Activated naive CD4-positive, alpha-beta T cell treated with anti-CD3 and anti-CD28 coated beads, Interleukin-2, amount 50 U/mL, for 72 hours (primary cell): Measurements from ENCODE around the gene SNTG2. TPM values are rescaled to one million over a fixed set of nuclear protein-coding genes. Genes with fewer than 3 reads are reported as not detected.
"Not testable (repeated sequence)": the region's sequence is repeated elsewhere in the genome, so short reads cannot be mapped to it uniquely, and the experiment has no call there.

Source experiments
- ATAC-seq, 2 donors: fragments of 150-1000 bp; cut with Tn5 transposase; 2 replicates each; pipeline ENCODE4 v1.10.0; 2021; ENCODE audit warnings: mild to moderate bottlenecking in 2 of 2, moderate library complexity in 2 of 2
- DNase-seq, 2 donors: peaks; one replicate each; pipeline ENCODE4 v3.0.0; 2021 to 2022; ENCODE audit warnings: low spot score in 2 of 2
- H3K27ac Mint-ChIP-seq, 2 donors: one replicate each; pipeline ENCODE4 v1.8.0; 2022; ENCODE audit warnings: mild to moderate bottlenecking in 2 of 2, mixed read lengths in 2 of 2
- H3K36me3 Mint-ChIP-seq, 2 donors: one replicate each; pipeline ENCODE4 v1.8.0; 2022; ENCODE audit warnings: mixed read lengths in 2 of 2
- H3K9me3 Mint-ChIP-seq, 2 donors: one replicate each; pipeline ENCODE4 v1.8.0; 2022; ENCODE audit warnings: mixed read lengths in 2 of 2
- total RNA-seq, 2 donors: library from RNA; stranded (reverse); gene quantifications; one replicate each; pipeline ENCODE4 v1.2.3, GENCODE V29; 2022

The SNTG2 gene
- total RNA-seq, 2 donors from 2014 or later: 0.27 to 2.6 TPM

DNA sequence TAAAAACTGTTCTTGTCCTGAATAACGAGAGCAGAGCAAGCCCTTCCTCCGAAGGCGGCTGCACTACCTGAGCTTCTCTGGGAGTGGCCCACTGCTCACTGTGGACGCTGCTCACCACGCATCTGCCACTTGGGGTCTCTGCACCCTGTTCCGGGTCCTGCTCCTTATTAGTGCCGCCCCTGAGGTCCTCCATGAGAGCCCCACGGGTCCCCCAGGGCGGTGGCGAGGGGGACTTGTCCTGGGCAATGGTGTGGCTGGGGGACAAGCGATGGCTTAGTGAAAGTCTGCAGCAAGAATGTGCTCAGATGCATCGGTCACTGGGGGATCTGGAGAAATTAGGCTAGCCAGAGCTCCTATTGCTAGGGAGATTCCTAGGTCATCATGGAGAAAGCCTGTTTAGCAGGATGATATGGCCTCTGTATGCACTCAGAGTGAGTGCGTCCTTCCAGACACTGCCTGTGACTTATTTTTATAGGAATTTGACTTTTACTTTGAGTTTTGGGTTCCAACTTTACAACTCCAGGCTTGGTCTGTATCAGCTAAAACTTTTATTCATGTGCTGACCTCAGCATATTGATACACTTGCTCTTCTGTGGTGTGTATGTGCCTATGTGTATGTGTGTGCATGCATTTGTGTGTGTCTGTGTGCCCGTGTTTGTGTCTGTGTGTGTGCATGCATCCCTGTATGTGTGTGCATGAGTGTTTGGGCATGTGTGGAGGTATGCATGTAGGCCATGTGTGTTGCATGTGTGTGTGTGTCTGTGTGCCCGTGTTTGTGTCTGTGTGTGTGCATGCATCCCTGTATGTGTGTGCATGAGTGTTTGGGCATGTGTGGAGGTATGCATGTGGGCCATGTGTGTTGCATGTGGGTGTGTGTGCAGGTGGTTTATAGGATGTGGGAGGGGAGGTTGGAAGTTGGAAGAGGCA, 129.5 kb downstream of the SNTG2 start:
- Mint-ChIP-seq H3K36me3 (no peaks in the 10 kb centered on the region), H3K9me3 (no peaks in the 10 kb centered on the region), H3K27ac (no peak overlapping the region)
- ATAC-seq (no peak), DNase-seq (no peak)

DNA sequence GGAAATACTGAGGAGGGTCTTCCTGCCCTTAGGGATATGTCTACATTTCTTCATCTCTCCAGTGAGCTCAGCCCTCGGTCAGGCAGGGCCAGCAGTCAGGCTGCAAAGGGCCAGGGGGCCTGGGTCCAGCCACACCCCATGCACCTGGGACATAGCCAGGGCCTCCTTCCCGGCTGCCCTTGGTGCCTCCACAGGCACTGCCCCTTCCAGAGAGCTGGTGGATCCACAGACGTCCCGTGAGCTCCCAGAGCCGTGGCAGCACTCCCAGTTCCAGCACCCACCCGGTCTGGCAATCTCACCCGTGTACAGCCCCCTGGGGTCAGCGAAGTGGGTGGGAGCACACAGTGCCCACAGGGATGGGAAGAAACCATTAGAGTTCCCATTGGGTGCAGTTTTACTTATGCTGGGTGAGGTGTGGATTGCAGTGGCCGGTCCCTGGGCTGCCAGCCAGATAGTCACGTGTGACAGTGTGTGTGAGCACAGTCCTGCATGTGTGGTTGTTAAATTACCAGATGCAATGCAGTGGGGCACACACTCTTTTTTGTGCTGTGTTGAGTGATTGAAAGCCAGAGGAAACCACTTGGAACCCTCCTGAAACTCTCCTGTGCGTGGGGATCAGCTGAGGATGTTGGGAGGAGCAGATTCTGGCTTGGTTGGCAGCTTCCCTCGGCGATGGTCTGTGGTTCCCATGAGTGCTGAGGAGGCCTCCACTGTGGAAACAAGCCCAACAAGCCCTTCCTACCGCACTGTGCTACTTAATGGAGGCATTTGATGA, 131.0 kb downstream of the SNTG2 start:
- DNase-seq (no peak), ATAC-seq (no peak)
- no peaks in the 10 kb centered on the region for H3K9me3 Mint-ChIP-seq
- H3K36me3 Mint-ChIP-seq: no peaks in the 10 kb centered on the region
- peak overlapping the region in 1 of 2 donors; percentile 48 for H3K27ac Mint-ChIP-seq

DNA sequence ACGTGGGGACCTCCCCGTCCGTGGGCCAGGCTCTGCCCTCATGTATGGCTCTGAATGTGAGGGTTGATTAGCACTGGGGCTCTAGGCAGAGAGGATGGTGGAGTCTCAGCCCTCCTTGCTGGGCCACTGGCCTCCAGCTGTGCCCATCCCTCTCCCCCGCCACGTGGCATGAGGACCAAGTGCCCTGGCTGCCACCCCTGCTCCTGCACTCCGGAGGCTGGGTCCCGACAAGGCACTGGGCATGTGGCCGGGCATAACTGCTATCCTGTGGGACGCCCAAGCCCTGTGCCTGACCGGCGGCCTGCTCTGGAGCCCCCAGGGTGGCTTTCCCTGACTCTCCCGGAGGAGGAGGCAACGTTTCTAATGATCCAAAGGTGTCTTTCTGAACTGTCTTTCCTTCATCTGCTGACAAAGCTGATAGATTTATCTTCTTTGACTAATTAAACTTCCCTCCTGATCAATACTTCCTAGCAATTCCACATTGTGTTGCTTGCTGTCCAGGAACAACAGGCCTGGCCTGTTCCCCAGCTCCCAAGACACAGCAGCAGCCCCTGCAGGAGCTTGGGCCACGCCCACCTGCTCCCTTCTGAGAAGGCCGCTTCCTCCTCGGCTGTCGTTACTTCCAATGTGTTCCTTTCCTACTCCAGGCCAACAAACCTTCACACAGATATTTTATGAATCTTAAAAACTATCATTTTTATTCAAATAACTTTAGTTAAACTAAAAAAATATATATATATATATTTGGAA, 132.0 kb downstream of the SNTG2 start:
- H3K36me3 Mint-ChIP-seq: no peaks in the 10 kb centered on the region
- no peaks in the 10 kb centered on the region for H3K9me3 Mint-ChIP-seq
- DNase-seq (no peak), ATAC-seq (no peak)
- peak overlapping the region in 1 of 2 donors; percentile 89 for H3K27ac Mint-ChIP-seq

DNA sequence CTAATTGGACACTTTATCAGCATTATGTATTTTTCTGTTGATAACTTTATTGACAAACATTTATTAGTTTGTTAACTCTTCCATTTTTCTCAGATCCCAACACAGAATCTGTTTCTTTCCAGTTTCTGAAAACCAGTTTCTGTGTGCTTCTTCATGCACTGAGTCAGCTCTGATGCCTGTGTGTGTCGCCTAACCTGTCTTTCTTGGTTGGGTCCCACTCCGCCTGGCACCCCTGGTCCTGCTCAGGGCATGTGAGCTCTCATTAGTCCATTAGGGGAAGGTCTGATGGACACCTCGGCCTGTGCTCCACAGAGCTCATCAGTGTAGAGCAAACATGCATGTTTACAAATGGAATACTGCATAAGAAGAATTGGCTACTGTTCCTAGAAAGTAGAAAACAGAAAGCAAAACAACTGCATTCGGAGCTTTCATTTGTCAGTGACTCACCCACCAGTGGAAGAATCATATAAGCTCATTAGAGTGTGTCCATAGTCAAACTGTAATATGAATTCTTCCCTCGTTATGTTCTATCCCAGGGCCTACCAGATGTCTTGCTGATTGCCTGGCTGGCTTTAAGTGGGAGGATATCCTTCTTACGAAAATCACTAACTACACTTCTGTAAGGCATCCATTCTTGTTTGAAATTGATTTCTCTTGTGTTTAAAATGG, 137.7 kb downstream of the SNTG2 start:
- no peak for ATAC-seq
- H3K9me3 Mint-ChIP-seq: peaks cover 0 to 5% of the 10 kb centered on the region in 2 donors
- peaks cover 0 to 5% of the 10 kb centered on the region in 2 donors for H3K36me3 Mint-ChIP-seq
- H3K27ac Mint-ChIP-seq: no peak overlapping the region
- DNase-seq: no peak

DNA sequence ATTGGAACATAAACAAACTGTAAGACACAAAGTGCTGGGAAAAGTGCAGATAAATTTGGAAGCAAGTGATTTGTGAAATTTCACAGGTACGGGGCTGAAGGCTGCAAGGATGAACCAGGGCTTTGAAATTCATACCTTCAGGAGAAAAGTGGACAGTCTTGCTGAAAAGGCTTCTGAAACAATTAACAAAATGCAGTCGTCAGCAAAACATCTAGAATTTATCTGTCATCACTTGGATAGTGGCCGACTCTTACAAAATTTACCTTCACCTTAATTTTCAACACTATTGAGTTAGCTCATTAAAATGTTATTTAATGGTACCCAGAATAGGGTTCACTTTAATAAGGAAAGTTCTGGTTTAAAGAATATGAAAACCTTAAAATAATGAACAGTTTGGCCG, 138.3 kb downstream of the SNTG2 start:
- Mint-ChIP-seq H3K9me3 (peaks cover 0 to 5% of the 10 kb centered on the region in 2 donors), H3K36me3 (peaks cover 0 to 5% of the 10 kb centered on the region in 2 donors), H3K27ac (no peak overlapping the region)
- ATAC-seq (no peak), DNase-seq (no peak)

DNA sequence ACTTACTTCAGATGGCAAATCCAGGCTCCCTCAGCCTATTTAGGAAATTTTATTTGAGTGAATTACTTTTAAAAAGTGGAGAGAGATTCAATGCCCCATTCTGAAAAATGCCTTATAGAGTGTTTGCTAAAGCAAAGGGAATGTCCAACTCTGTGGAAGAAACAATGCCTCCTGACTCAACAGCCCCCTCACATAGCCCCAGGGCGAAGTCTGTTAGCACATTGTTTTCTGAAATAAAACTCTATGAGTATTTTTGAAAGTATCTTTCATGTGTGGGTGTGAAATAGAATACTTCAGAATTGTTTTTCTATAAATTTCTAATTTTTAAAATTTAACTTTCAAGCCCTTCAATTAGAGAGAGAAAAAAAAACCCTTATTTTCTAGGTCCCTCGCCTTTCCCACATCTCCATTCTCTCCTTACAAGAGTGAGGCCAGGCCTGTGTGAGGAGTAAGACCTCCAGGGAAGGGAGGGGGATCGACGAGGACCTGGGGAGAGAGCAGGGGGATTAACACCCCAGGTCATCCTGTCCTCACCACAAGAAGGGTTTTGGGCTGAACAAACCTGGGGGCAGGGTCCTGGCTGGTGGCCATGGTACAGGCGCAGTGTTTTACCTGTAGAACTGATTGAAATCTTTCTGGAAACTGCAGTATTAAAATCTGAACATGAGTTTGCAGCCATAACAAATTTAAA, 141.4 kb downstream of the SNTG2 start:
- no peak overlapping the region for H3K27ac Mint-ChIP-seq
- peaks cover 0 to 5% of the 10 kb centered on the region in 2 donors for H3K9me3 Mint-ChIP-seq
- ATAC-seq (no peak), DNase-seq (no peak)
- H3K36me3 Mint-ChIP-seq: peaks cover 0 to 5% of the 10 kb centered on the region in 2 donors

DNA sequence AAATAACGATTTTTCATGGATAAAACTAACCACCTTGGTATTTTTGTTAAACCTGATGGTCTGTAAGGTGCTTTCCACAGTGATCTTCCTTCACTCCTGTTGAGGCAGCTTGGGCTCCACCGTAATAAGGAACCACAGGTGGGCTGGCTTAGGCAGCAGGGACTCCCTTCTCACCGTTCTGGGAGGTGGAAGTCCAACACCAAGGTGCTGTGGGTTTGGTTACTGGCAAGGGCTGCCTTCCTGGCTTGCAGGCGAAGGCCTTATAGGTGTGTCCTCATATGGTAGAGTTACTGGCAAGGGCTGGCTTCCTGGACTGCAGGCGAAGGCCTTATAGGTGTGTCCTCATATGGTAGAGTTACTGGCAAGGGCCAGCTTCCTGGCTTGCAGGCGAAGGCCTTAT, 143.0 kb downstream of the SNTG2 start:
- not testable (repeated sequence) for ATAC-seq, H3K36me3 Mint-ChIP-seq, DNase-seq, H3K9me3 Mint-ChIP-seq, H3K27ac Mint-ChIP-seq

DNA sequence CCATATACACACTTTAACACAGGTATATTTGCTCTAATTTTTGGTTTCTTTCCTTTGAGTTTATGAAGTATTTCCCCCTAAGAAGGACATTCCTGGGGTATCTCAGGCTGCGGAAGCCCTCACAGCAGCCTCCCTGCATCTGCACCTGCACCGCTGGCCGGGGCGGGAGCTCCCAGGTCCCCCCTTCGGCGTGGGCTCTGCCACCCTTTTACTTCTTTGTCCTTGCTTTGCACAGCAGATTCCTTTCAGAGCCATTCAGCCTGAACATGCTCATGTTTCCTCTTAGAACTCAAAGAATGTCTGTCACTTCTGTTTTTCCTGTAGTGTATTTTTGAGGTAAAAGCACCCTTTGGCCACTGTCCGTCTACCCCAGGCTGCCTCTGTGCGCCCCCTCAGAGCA, 146.5 kb downstream of the SNTG2 start:
- Mint-ChIP-seq H3K36me3 (no peaks in the 10 kb centered on the region), H3K9me3 (no peaks in the 10 kb centered on the region), H3K27ac (no peak overlapping the region)
- DNase-seq (no peak), ATAC-seq (no peak)

DNA sequence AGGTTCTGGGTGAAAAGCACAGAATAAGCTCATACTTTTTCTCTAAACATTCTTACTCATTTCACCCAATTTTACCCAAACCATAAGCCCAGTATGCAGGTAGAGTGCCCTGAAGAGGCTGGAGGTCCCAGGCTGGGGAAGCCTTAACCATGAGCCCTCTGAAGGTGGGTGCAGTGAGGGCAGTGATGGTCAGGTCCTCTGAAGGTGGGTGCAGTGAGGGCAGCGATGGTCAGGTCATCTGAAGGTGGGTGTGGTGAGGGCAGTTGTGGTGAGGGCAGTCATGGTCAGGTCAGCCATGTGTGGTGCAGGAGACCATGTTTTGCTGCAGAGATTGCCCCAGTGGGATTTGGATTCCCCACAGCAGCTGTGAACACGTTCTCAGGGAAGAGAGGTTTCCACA, 148.8 kb downstream of the SNTG2 start:
- Mint-ChIP-seq H3K27ac (no peak overlapping the region), H3K9me3 (no peaks in the 10 kb centered on the region)
- no peak for ATAC-seq

DNA sequence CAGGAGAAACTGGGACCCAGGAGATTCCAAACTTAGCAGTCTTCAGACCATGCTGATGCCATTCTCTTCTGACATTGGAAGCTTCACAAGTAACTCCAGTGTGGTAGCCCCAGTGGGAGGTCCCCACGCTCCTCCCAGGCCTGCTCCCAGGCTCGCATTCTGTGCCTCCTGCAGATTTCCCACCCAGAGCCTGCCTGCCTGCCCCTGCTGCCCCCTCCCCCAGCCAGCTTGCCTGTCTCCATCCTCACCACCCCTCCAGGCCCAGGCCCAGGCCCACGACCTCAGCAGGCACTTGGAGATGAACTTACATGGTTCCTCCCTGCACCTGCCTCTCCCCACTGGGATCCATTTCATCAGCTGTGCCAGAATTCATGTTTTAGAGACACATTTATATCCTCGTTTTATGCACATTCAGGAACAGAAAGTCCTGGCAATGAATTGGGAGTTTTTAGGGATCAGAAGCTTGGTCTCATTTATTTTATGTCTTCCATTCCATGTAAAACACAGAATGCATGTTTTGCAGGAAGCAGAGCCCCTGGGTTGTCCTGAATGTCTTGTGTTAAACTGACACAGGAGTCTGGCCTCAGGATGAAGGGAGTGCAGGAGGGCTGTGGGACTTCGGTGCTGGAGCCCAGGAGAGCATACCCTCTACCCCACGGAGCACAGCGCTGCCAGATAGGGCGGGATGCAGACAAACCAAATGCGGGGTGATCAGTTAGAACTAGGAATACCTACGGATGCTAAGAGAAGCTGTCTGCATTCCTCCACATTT, 150.5 kb downstream of the SNTG2 start:
- ATAC-seq (no peak), DNase-seq (no peak)
- no peaks in the 10 kb centered on the region for H3K36me3 Mint-ChIP-seq
- H3K27ac Mint-ChIP-seq: peak overlapping the region in 1 of 2 donors; percentile 14
- H3K9me3 Mint-ChIP-seq: no peaks in the 10 kb centered on the region

More for the DNA sequence above, 148.8 kb downstream of the SNTG2 start:
- DNase-seq: no peak
- H3K36me3 Mint-ChIP-seq: no peaks in the 10 kb centered on the region

DNA sequence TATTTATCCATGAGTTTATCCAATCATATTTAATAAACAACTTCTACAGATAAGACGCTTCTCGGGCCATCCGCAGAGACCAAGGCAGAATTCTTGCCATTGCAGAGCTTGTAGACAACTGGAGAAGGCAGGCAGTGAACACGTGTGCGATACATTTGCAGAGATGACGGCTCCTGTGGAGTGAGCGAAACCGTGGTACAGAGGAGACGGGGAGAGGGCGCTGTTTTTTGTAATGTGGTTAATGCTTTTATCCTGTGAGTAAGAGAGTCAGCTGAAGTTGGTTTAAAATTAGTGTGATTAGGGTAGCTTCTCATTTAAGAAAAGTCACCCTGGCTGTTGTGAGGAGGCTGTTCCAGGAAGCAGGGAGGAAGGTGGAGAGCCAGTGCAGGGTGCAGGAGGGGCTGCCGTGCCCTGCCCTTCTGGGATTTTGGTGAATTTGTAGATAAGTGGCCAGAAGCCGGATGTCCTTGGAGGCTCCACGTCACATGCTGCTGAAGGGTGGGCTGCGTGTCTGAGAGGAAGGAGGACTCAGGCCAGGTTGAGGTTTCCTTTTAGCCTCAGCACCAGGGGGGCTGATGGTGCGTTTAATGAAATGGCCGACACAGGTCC, 151.4 kb downstream of the SNTG2 start:
- ATAC-seq (peak in 1 of 2 donors; percentile 68), DNase-seq (no peak)
- peak overlapping the region in 1 of 2 donors; percentile 73 for H3K27ac Mint-ChIP-seq
- no peaks in the 10 kb centered on the region for H3K36me3 Mint-ChIP-seq
- H3K9me3 Mint-ChIP-seq: no peaks in the 10 kb centered on the region

DNA sequence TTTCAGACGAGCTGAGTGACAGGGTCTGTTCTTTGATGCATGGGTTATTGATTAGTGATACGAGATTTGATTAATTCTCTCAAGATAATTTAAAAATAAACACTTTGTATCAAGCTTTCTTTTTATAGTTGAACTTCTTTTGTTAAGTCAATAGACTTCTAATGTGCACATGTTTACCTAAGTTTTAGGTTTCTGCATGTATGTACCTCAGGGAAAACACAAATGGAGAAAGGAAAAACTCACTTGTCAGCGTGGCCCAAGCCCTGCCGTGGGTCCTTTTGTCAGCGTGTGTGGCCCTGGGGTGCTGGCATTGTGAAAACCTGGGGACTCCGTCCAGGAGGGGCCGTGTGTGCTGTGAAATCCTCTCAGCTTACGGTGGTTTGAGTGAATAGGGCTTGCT, 153.7 kb downstream of the SNTG2 start:
- ATAC-seq (no peak), DNase-seq (no peak)
- no peaks in the 10 kb centered on the region for H3K9me3 Mint-ChIP-seq
- H3K36me3 Mint-ChIP-seq: no peaks in the 10 kb centered on the region
- H3K27ac Mint-ChIP-seq: no peak overlapping the region

DNA sequence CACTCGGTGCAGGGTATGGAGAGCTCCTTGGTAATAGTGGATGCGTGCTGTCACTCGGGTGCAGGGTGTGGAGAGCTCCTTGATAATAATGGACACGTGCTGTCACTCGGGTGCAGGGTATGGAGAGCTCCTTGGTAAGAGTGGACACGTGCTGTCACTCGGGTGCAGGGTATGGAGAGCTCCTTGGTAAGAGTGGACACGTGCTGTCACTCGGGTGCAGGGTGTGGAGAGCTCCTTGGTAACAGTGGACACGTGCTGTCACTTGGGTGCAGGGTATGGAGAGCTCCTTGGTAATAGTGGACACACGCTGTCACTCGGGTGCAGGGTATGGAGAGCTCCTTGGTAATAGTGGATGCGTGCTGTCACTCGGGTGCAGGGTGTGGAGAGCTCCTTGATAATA, 155.7 kb downstream of the SNTG2 start:
- ATAC-seq, H3K36me3 Mint-ChIP-seq, H3K9me3 Mint-ChIP-seq, DNase-seq, H3K27ac Mint-ChIP-seq: not testable (repeated sequence)

DNA sequence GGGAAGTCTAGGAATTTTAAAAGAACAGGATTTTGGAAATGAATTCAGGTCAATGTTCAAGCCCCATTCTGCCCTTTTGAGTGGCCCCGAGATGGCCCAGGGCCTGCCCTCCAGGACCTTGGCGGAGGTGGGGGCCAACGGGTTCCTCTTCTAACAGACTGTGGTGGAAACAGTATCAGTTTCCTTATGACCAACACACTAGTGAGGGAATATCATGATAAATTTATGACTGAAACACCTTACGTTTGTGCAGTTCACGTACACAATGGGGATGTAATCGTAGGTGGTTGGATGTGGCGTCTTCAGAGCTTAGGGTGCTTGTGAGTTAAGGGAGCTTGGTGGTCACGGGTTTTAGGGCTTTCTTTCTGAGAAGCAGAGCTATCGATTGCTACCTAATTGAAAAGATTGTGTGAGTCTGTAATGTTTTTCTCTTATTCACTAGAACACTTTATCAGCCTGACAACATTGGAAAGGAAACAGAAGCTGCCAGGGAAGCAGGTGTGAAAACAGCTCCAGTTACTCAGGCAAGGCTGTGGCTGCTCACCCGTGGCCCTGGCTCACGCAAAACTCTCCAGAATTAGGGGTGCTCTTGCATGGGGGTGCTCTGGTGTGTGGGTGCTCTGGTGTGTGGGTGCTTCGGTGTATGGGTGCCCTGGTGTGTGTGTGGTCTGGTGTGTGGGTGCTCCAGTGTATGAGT, 165.3 kb downstream of the SNTG2 start:
- no peak overlapping the region for H3K27ac Mint-ChIP-seq

More for the DNA sequence above, 165.3 kb downstream of the SNTG2 start:
- Mint-ChIP-seq H3K36me3 (peaks cover 11 to 48% of the 10 kb centered on the region in 2 donors), H3K9me3 (peaks cover 23 to 49% of the 10 kb centered on the region in 2 donors)
- DNase-seq (no peak), ATAC-seq (no peak)
